Measurements from ENCODE around the gene PCK1.
A peak's percentile ranks its signal among the peaks of the same experiment; 100 is the strongest.

The PCK1 gene

DNA sequence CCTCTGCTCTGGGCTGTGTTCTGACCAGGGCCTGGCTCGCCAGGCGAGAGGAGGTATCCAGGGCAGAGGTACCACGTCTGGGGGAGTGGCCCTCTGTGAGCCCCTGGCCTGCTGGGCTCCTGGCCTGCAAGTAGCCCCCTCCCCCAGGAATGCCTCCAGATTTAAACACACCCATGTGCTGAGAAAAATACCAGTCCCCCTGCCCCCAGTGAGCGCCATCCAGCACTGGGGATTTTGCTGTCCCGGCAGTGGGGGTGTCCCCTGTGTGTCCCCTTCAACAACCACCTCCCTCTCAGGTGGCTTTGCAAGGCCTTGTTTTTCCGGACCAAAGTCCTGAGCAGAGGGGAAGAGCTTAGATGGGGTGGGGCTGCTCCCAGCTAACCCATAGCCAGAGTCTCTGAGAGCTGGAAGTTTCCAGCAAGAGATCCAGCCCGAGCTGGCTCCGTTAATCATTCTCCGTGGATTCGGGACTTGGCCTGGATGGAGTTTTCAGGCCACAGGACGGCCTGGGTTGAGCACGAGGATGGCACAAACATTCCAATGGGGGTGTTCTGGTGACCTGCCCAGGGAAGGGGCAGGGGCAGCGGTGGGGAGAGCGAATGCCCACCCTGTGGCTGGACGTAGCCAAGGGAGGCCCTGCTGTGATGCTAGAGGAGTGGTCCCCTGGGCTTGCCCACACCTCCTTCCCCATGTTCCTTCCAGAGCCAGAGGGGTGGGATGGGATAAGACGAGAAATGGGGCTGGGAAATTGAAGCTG is 29.0 kb downstream of the PCK1 start:
- DNase-seq, result no peak

DNA sequence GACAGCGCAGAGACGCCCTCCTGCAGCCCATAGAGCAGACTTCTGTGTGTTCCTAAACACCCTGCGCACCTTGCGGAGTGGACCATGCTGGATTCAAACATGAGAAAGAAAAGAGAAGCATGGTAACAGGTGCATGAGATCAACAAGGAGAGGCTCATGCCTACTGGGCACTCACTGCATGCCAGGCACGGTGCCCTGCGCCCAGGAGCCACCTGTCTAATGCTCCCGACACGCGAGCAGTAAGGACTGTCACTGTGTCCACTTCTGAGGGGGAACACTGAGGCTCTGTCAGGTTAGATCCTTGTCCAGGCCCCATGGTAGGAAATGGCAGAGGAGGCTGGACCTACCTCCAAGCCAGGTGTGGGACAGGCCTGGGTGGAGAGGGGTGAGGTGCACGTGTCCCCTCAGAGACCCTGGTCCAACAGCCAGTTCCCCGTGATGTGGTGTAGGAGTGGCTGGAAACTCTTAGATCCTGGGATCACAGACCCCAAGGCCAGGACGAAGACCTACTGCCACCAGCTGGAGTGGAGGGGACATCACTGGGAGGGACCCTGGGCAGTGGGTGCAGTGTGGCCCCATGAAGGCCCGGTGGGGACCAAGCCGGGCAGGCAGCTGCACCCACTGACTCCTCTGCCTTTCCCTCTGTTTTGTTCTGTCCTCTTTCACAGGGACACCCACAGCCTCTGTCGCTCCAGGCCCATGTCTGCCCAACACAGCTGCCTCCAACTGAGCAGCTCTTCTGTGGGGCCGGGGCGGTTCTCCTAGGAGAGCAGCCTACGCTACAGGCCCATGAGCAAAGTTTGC is 29.8 kb downstream of the PCK1 start:
- no peak for DNase-seq

DNA sequence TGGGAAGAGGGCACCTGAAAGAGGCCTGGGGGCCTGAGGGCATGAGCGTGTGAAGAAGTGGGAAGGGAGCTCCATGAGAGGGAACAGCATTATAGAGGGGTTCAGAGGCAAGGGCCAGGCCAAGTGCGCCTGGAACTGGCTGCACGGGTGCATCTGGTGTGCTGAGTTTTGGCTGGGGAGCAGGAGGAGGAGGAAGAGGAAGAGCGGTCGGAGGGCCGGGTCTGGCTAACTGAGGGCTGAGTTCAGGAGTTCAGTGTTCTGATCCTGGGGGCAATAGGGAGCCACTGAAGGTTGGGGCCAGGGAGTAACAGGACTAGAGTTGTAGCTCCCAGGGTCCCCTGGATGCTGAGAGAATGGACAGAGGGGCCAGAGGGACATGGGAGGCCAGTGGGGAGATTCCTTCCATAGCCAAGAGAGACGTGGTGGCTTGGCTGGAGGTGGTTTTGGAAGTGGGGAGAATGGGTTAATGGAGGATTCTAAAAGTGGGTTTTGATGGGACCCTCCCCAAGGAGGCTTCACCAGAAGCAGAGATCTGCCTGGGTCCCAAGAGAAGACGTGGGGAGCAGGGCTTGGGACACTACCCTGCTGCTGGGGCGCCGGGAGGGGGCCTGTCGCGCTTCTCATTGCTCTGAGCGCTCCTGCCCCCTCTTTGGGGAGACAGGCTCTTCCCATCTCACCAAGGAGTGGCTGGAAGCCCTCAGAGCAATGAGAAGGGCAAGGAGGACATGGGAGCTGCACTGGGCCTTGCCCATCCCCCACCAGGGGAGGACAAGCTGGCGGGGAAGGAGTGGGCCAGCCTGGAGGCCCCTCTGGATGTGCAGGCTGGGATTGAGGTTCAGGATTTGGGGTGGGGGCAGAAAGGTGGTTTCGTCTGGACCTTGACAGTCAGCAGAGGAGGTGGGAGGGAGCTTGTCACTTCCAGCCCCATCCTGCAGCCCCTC is 30.6 kb downstream of the PCK1 start:
- no peak for DNase-seq

DNA sequence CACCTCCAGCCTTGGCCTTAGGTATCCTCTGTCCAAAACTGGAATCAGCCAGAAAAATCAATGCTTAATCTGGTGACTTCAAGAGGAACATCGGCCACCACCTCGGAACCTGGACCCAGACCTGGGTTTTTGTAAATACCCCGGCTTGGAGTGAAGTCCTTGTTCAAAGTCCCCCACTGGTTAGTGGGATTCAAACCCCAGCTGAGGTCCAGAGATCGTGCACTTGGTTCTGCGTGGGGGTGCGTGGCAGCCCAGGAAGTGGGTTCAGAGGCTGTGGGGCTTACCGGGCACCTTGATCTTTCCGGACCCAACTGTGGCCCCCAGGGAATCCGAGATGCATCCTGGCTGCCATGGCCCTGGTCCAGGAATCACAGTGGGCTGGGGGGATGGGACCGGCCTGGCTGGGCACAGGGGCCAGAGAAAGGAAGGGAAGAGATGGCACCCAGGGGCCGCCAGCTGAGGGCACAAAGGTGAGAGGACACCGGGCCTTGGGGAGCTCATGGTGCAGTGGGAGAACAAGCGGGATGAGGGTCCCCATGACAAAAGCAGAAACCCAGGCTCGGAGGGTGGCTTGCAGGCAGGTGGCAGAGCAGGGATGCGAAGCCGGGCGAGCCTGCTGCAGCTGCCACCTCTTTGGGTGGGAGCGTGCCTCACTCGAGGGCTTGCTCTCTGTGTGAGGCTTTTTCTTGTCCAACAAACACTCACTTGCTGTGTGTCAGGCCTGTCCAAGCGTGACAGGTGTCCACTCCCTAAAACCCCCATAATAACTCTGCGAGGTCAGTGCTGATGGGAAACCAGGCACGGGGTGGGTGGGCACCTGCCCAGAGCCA is 31.6 kb downstream of the PCK1 start:
- DNase-seq, result no peak

DNA sequence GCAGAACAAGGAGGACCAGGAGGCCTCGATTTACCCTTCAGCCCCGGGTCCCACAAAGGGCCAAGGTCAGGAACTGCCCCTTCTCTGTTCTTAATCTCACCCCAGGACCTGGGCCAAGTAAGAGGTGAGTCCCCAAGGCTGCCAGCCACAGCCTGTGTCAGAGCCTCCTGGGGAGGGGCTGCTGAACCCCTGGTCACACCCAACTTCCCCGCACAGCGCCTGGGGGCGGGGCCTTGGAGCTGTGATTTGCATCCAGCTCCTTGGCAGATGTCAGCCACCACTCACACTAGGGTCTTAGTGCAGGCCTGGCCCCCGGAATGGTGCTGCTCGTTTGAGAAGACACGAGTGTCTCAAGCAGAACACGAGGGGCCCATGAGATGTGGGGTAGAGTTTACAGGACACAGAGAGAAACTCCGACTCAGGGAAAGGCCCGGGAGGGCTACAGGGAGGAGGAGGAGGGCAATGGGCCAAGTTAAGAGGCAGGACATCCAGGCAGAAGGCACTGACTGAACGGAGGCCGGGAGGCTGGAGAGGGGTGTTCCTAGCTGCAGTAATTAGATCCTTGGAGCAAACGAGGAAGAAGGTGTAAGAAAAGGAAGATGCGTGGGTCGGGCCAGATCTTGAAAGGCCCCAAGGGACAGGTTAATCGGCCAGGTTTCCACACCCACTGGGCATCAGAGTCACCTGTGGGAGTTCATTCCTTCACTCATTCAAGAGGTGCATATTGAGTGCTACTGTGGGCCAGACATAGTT is 32.4 kb downstream of the PCK1 start:
- DNase-seq, result no peak

DNA sequence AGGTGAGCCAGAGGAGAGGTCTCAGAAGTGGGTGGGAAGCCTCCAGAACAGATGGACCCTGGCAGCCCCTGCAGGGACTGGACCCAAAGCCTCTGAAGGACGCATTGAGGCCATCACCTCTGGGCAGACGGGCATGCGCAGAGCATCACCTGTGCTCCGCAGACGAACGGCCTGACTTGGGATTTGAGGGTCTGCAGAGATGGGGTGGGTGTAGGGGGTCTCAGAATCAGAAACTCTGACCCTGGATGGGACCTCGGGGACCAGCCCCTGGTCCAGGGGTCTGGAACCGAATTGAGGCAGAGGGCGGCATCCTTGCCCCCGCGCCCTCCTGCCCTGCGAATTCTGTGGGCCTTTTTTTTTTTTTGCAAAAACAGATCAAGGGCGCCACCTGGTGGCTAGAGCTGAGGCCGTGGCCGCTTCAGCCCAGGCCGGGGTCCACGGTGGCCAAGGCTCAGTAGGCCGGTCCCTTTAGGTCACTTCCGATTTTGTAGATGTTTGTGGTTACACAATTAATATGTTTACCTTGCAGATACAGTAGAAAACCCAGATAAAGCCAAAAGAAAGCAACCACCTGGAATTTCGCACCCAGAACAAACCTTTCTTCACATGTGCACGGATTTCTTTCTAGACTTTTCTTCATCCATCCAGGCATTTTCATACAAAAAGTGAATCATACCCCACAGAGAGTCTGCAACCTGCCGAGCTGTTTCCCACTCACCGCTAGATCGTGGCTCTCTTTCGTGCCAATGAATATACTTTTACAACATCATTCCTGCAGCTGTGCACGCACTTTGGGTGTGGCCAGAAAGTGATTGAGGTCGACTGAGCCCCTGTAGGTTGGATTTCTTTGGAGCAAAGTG is 33.4 kb downstream of the PCK1 start:
- DNase-seq, result peak; percentile 19

DNA sequence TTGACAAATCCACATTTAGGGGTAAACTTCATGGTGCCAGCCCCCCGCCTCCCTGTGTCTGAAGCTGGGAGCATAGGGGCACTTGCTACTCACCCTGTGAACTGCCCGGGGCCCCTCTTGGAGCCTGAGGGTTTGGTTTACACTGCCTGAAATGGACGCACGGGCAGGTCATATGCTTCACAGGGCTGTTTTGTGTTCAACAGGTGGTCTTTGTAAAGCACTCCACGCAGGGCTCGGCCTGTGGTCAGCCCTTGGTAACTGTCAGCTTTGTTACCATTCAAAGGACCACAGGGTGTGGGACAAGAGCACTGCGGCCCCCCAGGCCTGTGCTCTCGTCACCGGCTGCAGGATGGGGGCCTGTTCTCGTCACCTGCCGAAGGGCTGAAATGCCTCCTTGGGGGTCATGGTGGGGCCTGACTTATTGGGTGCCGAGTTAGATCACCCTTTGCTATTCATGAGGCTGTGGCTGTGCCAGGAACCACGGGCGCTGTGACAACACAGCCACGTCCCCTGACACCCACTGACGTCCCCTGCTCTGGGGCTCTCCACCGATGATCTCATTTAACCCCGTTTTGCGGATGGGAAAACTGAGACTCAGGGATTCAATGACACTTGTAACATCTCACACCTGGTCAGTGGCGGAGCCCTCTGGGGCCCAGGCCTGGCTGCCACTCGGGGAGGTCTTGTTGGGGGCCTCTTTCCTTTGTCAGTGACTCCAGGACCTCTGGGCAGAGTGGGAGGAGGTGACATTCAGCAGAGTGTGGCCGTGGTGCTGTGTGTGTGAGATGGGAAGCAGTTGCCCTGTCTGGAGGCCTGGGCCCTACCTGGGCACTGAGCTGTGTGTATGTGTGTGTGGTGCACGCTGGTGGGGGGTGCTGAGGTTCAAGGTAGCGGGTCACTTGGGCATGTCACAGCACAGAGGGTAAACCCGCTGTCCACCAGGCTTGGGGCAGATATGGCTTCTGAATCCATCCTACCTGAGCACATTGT is 34.4 kb downstream of the PCK1 start:
- no peak for DNase-seq

DNA sequence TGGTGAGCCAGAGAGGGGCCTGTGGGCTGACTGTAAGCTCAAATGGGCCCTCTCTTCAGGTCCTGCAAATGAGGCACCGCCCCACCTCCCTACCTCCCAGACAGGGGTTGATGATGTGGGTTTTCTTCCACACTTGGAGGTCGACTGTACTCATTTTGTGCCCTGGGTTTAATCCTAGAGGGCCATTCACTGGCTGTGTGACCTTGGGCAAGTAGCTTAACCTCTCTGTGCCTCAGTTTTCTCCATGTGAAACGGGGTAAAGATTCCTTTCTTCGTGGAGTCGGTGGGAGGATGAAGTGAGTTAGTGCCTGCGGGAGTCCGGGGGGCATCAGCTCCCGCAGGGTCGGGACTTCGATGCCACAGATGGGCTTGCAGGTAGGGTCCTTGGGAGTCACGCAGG is 35.4 kb downstream of the PCK1 start:
- DNase-seq, result no peak

DNA sequence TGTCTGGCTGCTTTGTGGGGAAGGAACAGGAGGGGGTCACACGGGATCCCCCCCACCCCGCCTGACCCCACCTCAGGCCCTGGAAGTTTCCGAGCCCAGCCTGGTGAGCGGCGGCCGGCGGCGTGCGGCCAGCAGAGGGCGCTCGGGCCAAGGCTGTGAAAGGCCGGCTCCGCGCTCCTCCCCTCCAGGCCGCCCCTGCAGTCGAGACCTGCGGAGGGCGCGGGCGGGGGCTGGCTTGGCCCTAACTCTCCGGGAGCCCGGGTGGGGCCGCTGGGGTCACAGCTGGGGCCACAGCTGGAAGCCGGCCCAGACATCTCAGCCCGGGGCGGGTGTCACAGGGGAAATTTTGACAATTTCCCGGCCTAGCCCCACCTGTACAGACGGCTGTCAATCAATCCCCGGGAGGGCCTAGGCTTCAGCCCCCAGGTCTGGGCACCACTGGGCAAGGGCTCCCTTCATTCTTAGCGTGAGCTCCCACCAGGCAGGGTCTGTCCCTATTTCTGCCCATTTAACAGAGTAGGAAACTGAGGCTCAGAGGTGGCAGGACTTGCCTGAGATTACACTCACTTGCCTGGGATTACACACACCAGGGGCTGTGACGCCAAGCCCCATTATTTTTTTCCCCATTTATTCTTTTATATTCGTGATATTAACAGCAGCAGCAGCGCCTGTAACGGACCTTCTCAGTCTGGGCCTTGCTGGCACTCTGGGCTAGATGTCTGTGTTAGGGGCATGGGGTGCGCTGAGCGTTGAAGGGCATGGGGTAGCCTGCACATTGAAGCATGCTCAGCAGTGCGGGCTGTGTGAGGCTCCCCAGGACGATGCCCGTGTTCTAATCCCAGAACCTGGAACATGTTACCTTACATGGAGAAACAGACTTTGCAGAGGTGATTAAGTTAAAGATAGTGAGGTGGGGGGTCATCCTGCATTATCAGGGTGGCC is 36.4 kb downstream of the PCK1 start:
- DNase-seq, result peak; percentile 70

DNA sequence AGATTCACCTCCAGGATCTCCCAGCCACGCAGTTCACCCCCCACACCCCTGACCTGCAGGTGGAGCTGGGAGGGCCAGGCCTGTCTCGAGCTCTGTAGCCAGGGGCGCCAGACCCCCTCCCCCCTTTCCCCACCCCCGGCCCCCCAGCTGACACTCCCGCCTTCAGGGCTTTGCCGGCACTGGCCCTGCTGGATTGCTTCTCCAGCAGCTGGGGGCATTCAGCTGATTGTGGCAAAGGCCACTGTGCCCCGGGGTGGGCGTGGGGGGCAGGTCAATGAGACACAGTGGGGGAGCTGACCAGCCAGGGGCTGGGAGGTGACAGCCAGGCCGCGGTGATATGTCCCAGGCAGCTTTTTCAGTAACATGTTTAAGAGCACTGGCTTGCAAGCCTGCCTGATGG is 37.1 kb downstream of the PCK1 start:
- no peak for DNase-seq

DNA sequence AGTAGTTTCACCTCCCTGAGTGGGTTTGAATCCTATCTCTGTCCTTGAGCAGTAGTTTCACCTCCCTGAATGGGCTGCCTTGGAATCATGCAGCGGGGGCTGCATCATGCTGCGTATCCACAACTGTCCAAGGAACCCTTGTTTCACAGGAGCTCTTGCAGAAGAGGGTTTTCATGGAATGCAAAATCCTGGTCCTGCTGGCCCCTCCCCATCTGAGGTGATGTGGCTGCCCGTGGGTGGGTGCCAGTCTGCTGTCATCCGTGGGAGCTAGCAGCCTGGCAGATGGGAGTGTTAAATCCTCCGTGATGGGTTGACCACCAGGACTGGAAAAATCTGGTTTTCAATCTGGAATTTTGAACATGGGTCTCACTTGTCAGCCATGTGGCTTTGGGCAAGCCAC is 37.6 kb downstream of the PCK1 start:
- no peak for DNase-seq

DNA sequence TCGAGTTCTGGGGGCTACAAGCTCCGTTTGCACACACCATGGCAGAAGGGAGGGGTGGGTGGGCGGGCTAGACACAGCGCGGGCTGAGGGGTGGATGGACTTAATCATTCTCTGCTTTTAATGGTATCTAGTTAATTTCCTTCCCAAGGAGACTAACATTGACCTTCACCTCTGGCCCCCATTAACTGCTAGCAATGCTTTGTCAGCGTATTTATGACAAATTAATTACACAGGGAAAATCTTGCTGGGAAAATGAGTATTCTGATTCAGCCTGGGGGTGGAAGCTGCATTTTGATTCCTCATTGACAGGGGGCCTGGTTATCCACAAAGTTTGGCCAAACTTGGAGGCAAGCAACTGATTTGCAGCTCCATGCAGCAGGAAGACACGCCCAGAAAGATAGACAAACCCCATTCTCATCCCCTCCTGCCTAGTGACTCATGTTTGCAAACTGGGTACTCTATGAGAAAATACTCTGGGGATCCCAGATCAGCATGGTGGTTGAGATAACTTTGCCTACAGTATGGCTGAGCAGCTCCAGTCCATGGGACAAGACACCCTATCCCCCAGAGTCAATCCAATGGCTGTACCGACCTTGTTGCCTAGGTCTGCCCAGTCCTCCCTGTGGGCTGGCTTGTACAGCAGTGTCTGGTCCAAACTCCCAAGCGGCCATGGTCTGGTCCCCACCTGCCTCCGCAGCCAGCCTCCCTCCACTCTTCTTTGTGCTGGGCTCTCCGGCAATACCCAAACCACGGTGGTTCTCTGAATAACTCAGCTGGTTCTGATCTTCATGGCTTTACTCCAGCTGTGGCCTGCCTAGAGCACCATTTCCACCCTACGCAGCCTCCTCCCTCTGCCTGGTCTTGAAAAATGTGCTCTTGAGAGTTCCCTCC is 39.7 kb downstream of the PCK1 start:
- no peak for DNase-seq

DNA sequence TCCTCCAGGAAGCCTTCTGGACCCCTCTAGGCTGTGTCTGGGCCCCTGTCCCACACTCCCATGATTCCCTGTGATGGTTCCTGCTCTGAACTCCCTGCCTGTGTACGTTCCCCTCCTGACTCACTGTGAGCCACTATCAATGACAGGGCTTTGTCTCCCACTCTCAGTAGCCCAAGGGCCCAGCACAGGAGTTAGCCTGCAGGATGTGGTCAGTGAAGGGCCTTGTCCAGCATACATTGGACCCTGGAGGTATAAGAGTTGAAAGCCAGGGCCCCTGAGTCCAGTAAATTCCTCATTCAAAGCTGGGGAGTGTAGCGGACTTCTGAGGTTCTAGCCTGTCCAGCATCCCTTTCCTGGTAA is 40.3 kb downstream of the PCK1 start:
- no peak for DNase-seq

DNA sequence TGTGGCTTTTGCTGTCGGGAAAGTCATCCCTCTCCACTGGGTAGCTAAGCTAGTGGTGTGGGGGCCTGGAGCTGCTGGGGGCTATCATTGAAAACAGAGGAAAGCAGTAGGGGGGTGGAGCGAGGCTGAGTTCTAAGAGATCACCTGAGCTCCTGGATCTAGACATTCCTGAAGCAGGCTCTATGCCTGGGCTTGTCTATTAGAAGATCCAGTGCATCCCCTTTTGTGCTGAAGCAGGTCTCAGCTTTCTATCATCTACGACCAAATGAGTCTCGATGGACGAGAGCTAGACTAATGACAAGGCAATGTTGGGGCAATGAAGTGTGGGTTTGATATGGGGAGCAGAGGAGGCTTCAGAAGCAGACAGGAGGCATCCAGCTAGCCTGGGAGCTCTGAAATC is 40.8 kb downstream of the PCK1 start:
- no peak for DNase-seq

DNA sequence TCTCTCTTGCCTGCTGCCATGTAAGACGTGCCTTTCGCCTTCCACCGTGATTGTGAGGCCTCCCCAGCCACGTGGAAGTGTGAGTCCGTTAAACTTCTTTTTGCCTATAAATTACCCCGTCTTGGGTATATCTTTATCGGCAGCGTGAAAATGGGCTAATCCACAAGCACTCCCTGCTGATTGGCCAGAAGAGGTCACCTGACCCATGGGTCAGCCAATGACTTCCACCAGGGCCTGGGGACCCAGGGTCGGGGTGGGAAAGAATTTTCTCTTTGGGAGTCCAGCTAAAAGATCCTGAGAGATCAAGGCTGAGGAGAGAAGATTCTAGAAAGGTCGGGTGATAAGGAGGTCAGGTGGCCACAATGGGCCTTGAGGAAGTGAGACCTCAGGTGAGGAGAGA is 42.2 kb downstream of the PCK1 start:
- no peak for DNase-seq

DNA sequence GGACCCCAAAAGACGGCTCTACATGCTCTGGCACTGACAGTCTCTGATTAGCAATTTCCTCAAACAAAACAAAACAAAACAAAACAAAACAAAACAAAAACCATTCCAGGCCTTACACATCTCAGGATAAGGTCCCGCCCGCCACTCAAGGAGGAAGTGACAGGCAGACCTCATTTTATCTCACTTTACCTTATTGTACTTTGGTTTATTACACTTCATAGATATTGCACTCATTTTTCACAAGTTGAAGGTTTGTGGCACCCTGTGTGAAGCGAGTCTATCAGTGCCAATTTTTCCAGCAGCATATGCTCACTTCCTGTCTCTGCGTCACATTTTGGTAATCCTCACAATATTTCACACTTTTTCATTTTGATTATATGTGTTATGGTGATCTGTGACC is 44.1 kb downstream of the PCK1 start:
- DNase-seq, result peak; percentile 17

DNA sequence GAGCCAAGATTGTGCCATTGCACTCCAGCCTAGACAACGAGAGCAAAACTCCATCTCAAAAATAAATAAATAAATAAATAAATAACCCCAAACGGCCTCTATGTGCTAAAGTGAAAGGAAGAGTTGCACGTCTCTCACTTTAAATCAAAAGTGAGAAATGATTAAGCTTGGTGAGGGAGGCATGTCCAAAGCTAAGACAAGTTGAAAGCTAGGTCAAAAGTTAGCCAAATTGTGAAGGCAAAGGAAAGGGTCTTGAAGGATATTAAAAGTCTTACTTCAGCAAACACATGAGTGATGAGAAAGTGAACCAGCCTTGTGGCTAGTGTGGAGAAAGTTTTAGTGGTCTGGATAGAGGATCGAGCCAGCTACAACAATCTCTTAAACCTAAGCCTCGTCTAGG is 45.0 kb downstream of the PCK1 start:
- DNase-seq, result no peak

Data from CD4-positive, alpha-beta T cell treated with Interferon gamma for 1 hour (primary cell).